Liver (tissue), 9 donors: ENCODE data around the gene SLC28A2. TPM values are rescaled to one million over a fixed set of nuclear protein-coding genes. Genes with fewer than 3 reads are reported as not detected.

Source experiments
- DNase-seq: peaks from one replicate; pipeline ENCODE4 v3.0.0-alpha.2; 2017; ENCODE audit warnings: low spot score
- H3K27ac ChIP-seq, 2 donors: one replicate each; pipeline ENCODE4 v1.7.0; 2013; ENCODE audit warnings: inconsistent platforms in 2 of 2, low read length in 2 of 2, control low read depth in 1 of 2, low read depth in 1 of 2, mild to moderate bottlenecking in 1 of 2
- H3K27me3 ChIP-seq, 4 donors: one replicate each; pipeline versions ENCODE4 v1.6.1 to v1.7.0; 2013; ENCODE audit warnings: low read length in 3 of 4, inconsistent platforms in 1 of 4, mild to moderate bottlenecking in 1 of 4, moderate library complexity in 1 of 4; ENCODE audit not compliant: control insufficient read depth in 4 of 4, insufficient read depth in 4 of 4
- H3K36me3 ChIP-seq, 4 donors: one replicate each; pipeline versions ENCODE4 v1.6.1 to v1.7.0; 2013; ENCODE audit warnings: low read length in 3 of 4, mild to moderate bottlenecking in 3 of 4, low read depth in 1 of 4, moderate library complexity in 1 of 4; ENCODE audit not compliant: control insufficient read depth in 4 of 4, insufficient read depth in 3 of 4
- H3K4me1 ChIP-seq, 4 donors: one replicate each; pipeline versions ENCODE4 v1.6.1 to v1.7.0; 2013; ENCODE audit warnings: low read length in 3 of 4, mild to moderate bottlenecking in 3 of 4, moderate library complexity in 1 of 4; ENCODE audit not compliant: control insufficient read depth in 4 of 4, insufficient read depth in 4 of 4
- H3K4me3 ChIP-seq, 3 donors: one replicate each; pipeline versions ENCODE4 v1.6.1 to v1.7.0; 2013; ENCODE audit warnings: low read length in 3 of 3, control low read depth in 1 of 3, low read depth in 1 of 3, mild to moderate bottlenecking in 1 of 3
- H3K9ac ChIP-seq, 2 donors: one replicate each; pipeline ENCODE4 v1.7.0; 2013; ENCODE audit warnings: low read length in 2 of 2, mild to moderate bottlenecking in 2 of 2, moderate library complexity in 2 of 2, control low read depth in 1 of 2, low read depth in 1 of 2
- H3K9me3 ChIP-seq, 4 donors: one replicate each; pipeline versions ENCODE4 v1.6.1 to v1.7.0; 2013; ENCODE audit warnings: low read length in 3 of 4; ENCODE audit not compliant: control insufficient read depth in 4 of 4
- EGR1 ChIP-seq, 2 donors: IDR thresholded peaks; 2 replicates each; pipeline ENCODE4 v1.6.1; 2016 to 2018; ENCODE audit warnings: antibody characterized with exemption in 2 of 2, low read depth in 2 of 2
- FOXA1 ChIP-seq: IDR thresholded peaks from 2 replicates; pipeline ENCODE4 v1.6.1; 2016; ENCODE audit warnings: antibody characterized with exemption
- FOXA2 ChIP-seq: IDR thresholded peaks from 2 replicates; pipeline ENCODE4 v1.6.1; 2016; ENCODE audit warnings: antibody characterized with exemption
- HNF4A ChIP-seq, 2 donors: conservative IDR thresholded peaks; 2 replicates each; pipeline ENCODE4 v1.6.1; 2016; ENCODE audit warnings: antibody characterized with exemption in 2 of 2, mild to moderate bottlenecking in 2 of 2
- HNF4G ChIP-seq: IDR thresholded peaks from 2 replicates; pipeline ENCODE4 v1.6.1; 2016; ENCODE audit warnings: antibody characterized with exemption
- NR2F2 ChIP-seq: IDR thresholded peaks from 2 replicates; pipeline ENCODE4 v1.6.1; 2016; ENCODE audit warnings: antibody characterized with exemption
- RAD21 ChIP-seq, 2 donors: IDR thresholded peaks; 2 replicates each; pipeline ENCODE4 v1.6.1; 2016; ENCODE audit warnings: antibody characterized with exemption in 2 of 2, mild to moderate bottlenecking in 2 of 2
- RXRA ChIP-seq, 2 donors: IDR thresholded peaks; 2 replicates each; pipeline ENCODE4 v1.6.1; 2017 to 2018; ENCODE audit warnings: antibody characterized with exemption in 2 of 2, mild to moderate bottlenecking in 1 of 2
- SP1 ChIP-seq: IDR thresholded peaks from 2 replicates; pipeline ENCODE4 v1.6.1; 2018; ENCODE audit warnings: antibody characterized with exemption, mild to moderate bottlenecking
- YY1 ChIP-seq: IDR thresholded peaks from 2 replicates; pipeline ENCODE4 v1.6.1; 2016; ENCODE audit warnings: antibody characterized with exemption, mild to moderate bottlenecking
- WGBS: extraction: QIAGEN DNeasy Blood & Tissue Kit; methylation state at CpG from one replicate; pipeline ENCODE4 v1.1.7; 2013; 5-methylcytosine and 5-hydroxymethylcytosine counted together
- polyA plus RNA-seq, 2 donors: library from polyadenylated mRNA; stranded (reverse) in 1 of 2; unstranded in 1 of 2; fragments of 200-250 nt in 1 of 2; fragments of >200 nt in 1 of 2; fragmentation: Nextera tagmentation in 1 of 2; extraction: Ambion mirVana in 1 of 2; gene quantifications; one replicate each; pipeline versions ENCODE4 v1.2.1 to v1.2.3, GENCODE V29; 2013 to 2015
- total RNA-seq, 2 donors: library from RNA; depleted of rRNA; stranded (reverse); fragments of >200 nt; gene quantifications; one replicate each; pipeline ENCODE4 v1.2.3, GENCODE V29; 2014
- TF ChIP-seq, protein P1 (sequence below): IDR thresholded peaks from 2 replicates; pipeline ENCODE4 v1.6.1; 2016; ENCODE audit warnings: antibody characterized with exemption
- TF ChIP-seq, protein P2 (sequence below): IDR thresholded peaks from 2 replicates; pipeline ENCODE4 v1.6.1; 2016; ENCODE audit warnings: antibody characterized with exemption
- TF ChIP-seq, protein P3 (sequence below): IDR thresholded peaks from 2 replicates; pipeline ENCODE4 v1.6.1; 2016; ENCODE audit warnings: antibody characterized with exemption
- TF ChIP-seq, protein P4 (sequence below): fragments of 150-350 bp; IDR thresholded peaks from 2 replicates; pipeline ENCODE4 v1.5.1; 2017; ENCODE audit warnings: improper control_type of control experiment, low read depth, low read length; ENCODE audit not compliant: missing input control
- TF ChIP-seq, protein P5 (sequence below): IDR thresholded peaks from 2 replicates; pipeline ENCODE4 v1.6.1; 2016; ENCODE audit warnings: antibody characterized with exemption, mild to moderate bottlenecking
- donor health status: healthy.
- donor health status: healthy.
- donor health status: healthy.
- donor health status: healthy.
- donor health status: healthy.

Gene SLC28A2
- total and polyA plus RNA-seq, 4 donors: under 0.01 to 0.19 (median 0.02) TPM; not detected in 1

DNA sequence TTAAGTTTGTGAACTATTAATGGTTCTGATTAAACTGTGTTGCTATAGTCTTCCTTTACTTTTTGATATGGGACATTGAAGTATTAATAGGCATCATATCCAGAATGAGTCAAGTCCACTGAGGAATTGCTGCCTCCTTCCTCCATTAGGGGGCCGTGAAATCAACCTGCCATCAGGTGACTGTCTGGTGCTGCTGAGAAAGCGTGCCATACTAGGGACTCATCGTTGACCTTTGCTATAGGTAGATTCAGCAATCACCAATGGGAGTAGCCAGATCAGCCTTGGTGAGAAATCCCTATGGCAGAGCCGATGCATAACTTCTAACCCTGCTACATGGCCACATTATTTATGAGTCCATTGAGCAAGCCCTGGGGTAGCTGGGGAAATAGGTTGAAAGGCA is 30.1 kb upstream of the SLC28A2 start (continued):
- TF ChIP-seq FOXA2 (no peak), YY1 (no peak), HNF4G (no peak), FOXA1 (no peak)
- TF ChIP-seq, protein P1, sequence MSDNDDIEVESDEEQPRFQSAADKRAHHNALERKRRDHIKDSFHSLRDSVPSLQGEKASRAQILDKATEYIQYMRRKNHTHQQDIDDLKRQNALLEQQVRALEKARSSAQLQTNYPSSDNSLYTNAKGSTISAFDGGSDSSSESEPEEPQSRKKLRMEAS: no peak
- TF ChIP-seq, protein P2, sequence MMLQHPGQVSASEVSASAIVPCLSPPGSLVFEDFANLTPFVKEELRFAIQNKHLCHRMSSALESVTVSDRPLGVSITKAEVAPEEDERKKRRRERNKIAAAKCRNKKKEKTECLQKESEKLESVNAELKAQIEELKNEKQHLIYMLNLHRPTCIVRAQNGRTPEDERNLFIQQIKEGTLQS: no peak

DNA sequence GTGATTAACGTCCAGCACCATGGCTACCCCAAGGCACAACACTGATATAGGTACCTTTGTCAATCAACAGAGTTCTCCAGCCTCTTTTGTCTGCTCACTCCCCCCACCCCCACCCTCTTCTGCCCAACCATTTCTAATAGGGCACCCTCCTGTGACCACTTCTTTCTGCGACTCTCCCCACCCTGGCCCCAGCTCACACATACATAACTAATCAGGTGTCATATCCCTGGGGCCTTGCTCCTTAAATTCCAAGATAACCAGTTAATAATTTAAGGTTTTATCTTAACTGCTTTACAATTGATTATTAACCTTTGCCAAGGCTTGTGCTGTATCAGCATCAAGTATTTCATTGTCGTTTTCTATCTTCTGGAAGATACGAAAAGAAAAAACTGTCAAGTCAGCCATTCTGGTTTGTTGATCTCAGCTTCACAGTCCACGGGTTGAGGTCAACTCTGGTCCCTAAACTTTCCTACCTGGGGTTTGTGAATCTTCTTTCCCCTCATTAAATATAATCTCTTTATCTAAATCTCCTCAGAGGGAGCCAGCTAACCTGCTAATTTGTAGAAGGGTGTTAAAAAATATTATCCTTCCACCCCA is 27.3 kb upstream of the SLC28A2 start:
- H3K4me3 ChIP-seq: no peak overlapping the region
- DNase-seq: no peak
- H3K27ac ChIP-seq: no peak overlapping the region
- no peak for TF ChIP-seq FOXA1
- TF ChIP-seq, protein P1: no peak
- TF ChIP-seq, protein P3, sequence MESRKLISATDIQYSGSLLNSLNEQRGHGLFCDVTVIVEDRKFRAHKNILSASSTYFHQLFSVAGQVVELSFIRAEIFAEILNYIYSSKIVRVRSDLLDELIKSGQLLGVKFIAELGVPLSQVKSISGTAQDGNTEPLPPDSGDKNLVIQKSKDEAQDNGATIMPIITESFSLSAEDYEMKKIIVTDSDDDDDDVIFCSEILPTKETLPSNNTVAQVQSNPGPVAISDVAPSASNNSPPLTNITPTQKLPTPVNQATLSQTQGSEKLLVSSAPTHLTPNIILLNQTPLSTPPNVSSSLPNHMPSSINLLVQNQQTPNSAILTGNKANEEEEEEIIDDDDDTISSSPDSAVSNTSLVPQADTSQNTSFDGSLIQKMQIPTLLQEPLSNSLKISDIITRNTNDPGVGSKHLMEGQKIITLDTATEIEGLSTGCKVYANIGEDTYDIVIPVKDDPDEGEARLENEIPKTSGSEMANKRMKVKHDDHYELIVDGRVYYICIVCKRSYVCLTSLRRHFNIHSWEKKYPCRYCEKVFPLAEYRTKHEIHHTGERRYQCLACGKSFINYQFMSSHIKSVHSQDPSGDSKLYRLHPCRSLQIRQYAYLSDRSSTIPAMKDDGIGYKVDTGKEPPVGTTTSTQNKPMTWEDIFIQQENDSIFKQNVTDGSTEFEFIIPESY: no peak
- no peak for TF ChIP-seq RXRA (IDR thresholded peaks at IDR 0.05)
- TF ChIP-seq HNF4A (conservative IDR thresholded peaks at IDR 0.05): no peak
- no peak for TF ChIP-seq RAD21 (IDR thresholded peaks at IDR 0.05)
- no peak for TF ChIP-seq YY1
- no peak for TF ChIP-seq SP1
- no peak for TF ChIP-seq FOXA2
- TF ChIP-seq, protein P4, sequence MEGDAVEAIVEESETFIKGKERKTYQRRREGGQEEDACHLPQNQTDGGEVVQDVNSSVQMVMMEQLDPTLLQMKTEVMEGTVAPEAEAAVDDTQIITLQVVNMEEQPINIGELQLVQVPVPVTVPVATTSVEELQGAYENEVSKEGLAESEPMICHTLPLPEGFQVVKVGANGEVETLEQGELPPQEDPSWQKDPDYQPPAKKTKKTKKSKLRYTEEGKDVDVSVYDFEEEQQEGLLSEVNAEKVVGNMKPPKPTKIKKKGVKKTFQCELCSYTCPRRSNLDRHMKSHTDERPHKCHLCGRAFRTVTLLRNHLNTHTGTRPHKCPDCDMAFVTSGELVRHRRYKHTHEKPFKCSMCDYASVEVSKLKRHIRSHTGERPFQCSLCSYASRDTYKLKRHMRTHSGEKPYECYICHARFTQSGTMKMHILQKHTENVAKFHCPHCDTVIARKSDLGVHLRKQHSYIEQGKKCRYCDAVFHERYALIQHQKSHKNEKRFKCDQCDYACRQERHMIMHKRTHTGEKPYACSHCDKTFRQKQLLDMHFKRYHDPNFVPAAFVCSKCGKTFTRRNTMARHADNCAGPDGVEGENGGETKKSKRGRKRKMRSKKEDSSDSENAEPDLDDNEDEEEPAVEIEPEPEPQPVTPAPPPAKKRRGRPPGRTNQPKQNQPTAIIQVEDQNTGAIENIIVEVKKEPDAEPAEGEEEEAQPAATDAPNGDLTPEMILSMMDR: no peak
- TF ChIP-seq NR2F2: no peak
- TF ChIP-seq EGR1 (IDR thresholded peaks at IDR 0.05; ENCODE audit: low read depth in 2 of 2): no peak
- TF ChIP-seq, protein P5, sequence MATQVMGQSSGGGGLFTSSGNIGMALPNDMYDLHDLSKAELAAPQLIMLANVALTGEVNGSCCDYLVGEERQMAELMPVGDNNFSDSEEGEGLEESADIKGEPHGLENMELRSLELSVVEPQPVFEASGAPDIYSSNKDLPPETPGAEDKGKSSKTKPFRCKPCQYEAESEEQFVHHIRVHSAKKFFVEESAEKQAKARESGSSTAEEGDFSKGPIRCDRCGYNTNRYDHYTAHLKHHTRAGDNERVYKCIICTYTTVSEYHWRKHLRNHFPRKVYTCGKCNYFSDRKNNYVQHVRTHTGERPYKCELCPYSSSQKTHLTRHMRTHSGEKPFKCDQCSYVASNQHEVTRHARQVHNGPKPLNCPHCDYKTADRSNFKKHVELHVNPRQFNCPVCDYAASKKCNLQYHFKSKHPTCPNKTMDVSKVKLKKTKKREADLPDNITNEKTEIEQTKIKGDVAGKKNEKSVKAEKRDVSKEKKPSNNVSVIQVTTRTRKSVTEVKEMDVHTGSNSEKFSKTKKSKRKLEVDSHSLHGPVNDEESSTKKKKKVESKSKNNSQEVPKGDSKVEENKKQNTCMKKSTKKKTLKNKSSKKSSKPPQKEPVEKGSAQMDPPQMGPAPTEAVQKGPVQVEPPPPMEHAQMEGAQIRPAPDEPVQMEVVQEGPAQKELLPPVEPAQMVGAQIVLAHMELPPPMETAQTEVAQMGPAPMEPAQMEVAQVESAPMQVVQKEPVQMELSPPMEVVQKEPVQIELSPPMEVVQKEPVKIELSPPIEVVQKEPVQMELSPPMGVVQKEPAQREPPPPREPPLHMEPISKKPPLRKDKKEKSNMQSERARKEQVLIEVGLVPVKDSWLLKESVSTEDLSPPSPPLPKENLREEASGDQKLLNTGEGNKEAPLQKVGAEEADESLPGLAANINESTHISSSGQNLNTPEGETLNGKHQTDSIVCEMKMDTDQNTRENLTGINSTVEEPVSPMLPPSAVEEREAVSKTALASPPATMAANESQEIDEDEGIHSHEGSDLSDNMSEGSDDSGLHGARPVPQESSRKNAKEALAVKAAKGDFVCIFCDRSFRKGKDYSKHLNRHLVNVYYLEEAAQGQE: no peak
- H3K4me1 ChIP-seq: no peaks in the 10 kb centered on the region
- no peaks in the 10 kb centered on the region for H3K27me3 ChIP-seq
- no peaks in the 10 kb centered on the region for H3K9me3 ChIP-seq
- H3K36me3 ChIP-seq: no peaks in the 10 kb centered on the region
- H3K9ac ChIP-seq: no peak overlapping the region
- WGBS: 51% methylated on average over 5 of the region's 5 CpGs
